Nephron (organoid): ENCODE measurements around the gene TTLL10.

Experiments
- H3K27ac Mint-ChIP-seq, 3 experiments: 2 replicates each; pipeline ENCODE4 v1.8.0; 2020; ENCODE audit warnings: mixed read lengths in 3 of 3, mild to moderate bottlenecking in 2 of 3, moderate library complexity in 1 of 3
- H3K27me3 Mint-ChIP-seq: 2 replicates; pipeline ENCODE4 v1.8.0; 2021; ENCODE audit warnings: low read depth, mild to moderate bottlenecking, moderate library complexity, mixed read lengths
- H3K36me3 Mint-ChIP-seq: 2 replicates; pipeline ENCODE4 v1.8.0; 2020; ENCODE audit warnings: low read depth, mixed read lengths
- H3K4me1 Mint-ChIP-seq: 2 replicates; pipeline ENCODE4 v1.8.0; 2020; ENCODE audit warnings: mixed read lengths
- H3K4me3 Mint-ChIP-seq, 3 experiments: 2 replicates each; pipeline ENCODE4 v1.8.0; 2020; ENCODE audit warnings: mild to moderate bottlenecking in 3 of 3, mixed read lengths in 3 of 3, moderate library complexity in 2 of 3
- H3K9me3 Mint-ChIP-seq: 2 replicates; pipeline ENCODE4 v1.8.0; 2020; ENCODE audit warnings: mixed read lengths
- CTCF ChIP-seq, 3 experiments: fragments of 200-600 bp; sonication (generic); IDR thresholded peaks; one replicate each; pipeline ENCODE4 v1.5.0; 2021; ENCODE audit warnings: antibody characterized with exemption in 3 of 3; ENCODE audit not compliant: unreplicated experiment in 3 of 3

TTLL10 gene

GRCh38 chr1:1163538-1164070 is 10.1 kb upstream of the TTLL10 start:
- Mint-ChIP-seq H3K4me3 (peak overlapping the region; percentile 77 to 79 (median 79)), H3K4me1 (peaks cover 12% of the 10 kb centered on the region), H3K9me3 (no peaks in the 10 kb centered on the region), H3K27ac (peak overlapping the region; percentile 87 to 96 (median 94)), H3K36me3 (no peaks in the 10 kb centered on the region), H3K27me3 (peaks cover 11% of the 10 kb centered on the region)
- no peak for TF ChIP-seq CTCF (IDR thresholded peaks at IDR 0.05; ENCODE audit: unreplicated experiment in 3 of 3)

DNA sequence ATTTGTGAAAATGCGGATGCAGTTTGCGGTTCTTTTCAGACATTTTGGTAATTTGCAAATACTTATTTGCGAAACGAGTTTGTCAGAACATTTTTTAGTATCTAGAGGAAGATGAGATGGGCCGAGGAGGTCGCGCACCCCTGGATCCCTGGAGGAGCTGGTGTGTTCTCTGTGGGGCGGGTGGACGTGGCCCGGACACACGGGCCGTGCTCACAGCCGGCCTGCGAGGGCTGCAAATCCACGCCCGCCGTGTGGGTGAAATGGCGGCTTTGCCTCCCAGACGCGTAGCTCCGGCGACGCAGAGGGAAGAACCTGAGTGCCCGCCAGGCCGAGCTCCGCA is 9.3 kb upstream of the TTLL10 start:
- peak overlapping the region; percentile 77 to 79 (median 79) for H3K4me3 Mint-ChIP-seq
- no peaks in the 10 kb centered on the region for H3K36me3 Mint-ChIP-seq
- H3K27ac Mint-ChIP-seq: peak overlapping the region; percentile 87 to 96 (median 94)
- peaks cover 11% of the 10 kb centered on the region for H3K27me3 Mint-ChIP-seq
- TF ChIP-seq CTCF (IDR thresholded peaks at IDR 0.05; ENCODE audit: unreplicated experiment in 3 of 3): no peak
- H3K4me1 Mint-ChIP-seq: peaks cover 12% of the 10 kb centered on the region
- H3K9me3 Mint-ChIP-seq: no peaks in the 10 kb centered on the region

DNA sequence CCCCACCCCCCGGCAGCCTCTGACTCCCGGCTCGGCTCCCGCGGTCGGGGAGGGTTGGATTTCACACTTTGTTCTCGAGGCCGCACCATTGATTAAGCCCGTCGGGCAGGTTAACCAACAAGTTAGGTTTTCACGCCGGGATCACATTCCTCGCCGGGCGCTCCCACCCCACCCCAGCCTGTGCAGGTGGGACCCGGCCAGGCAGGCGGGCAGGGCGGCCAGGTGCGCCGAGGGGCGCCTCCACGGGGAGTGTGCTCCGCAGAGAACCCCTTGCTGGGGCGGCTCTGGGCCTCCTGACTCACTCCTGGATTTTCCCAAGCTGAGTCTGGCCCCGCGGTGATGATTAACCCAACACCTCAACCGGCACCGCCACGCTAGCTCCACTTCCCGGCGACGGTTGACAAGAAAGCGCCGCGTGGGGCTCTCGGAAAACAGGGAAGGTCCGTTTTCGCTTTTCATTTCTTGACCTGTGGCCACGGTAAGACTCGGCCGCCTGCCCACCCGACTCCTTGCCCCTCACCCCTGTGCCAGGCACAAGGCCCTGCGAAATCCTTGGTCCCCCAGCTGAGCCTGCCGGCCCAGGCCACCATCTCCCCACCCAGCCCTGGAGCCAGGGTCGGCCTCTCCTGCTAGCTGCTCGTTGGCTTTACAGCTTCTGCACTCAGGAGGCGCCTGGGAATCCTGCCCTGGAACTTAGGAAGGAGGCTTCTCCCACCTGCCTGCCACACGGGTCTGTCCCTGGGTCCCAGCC is 8.8 kb upstream of the TTLL10 start:
- TF ChIP-seq CTCF (IDR thresholded peaks at IDR 0.05; ENCODE audit: unreplicated experiment in 3 of 3): no peak
- H3K27me3 Mint-ChIP-seq: peaks cover 12% of the 10 kb centered on the region
- H3K4me1 Mint-ChIP-seq: peaks cover 12% of the 10 kb centered on the region
- H3K27ac Mint-ChIP-seq: peak overlapping the region in 2 of 3 experiments; percentile 94 to 96
- H3K36me3 Mint-ChIP-seq: no peaks in the 10 kb centered on the region
- H3K9me3 Mint-ChIP-seq: no peaks in the 10 kb centered on the region
- peak overlapping the region in 2 of 3 experiments; percentile 73 to 77 for H3K4me3 Mint-ChIP-seq

DNA sequence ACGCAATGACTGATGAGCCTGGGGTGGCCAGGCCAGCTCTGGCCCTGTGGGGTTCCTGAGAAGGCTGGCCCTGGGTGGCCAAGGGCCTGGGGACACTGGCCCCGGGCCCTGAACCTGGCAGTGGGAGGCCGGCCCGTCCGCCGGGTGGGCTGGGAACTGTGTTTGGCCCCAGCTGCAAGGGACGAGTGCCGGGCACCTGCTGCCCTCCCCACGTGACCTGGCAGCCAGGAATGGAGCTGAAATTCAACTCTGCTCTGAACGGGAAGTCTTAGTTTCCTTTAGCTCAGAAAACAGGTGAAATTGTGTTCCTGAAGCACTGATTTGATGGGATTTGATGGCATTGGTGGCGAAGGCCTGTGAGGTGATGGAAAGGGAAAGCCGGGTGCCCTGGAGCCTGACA is 8.2 kb upstream of the TTLL10 start:
- H3K27me3 Mint-ChIP-seq: peaks cover 14% of the 10 kb centered on the region

DNA sequence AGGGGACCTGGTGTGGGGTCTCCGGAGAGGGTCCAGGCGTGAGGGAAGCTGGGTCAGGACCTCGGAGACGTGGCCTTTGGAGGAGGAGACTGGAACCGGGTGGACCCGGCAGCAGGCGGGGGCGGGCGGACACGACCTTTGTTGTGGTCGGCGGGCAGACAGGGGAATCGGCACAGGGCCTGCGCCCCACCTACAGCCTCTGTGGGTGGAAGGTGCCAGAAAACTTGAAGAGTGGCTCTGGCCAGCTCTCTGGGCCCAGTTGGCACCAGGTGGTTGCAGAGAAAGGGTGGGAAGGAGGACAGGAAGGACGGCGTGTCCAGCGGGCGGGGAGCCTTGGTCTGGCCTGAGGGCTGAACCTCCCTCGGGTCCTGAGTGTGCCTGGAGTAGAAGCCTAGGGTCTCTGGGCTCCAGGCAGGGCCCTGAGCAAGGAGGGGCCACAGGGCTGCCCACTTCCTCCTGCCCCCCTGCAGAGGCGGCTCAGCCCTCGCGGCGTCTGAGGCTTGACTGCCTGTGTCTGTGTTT is 7.7 kb upstream of the TTLL10 start:
- Mint-ChIP-seq H3K36me3 (no peaks in the 10 kb centered on the region), H3K4me1 (peaks cover 17% of the 10 kb centered on the region), H3K27me3 (peaks cover 14% of the 10 kb centered on the region), H3K4me3 (peak overlapping the region; percentile 62 to 85 (median 73)), H3K27ac (peak overlapping the region; percentile 56 to 96 (median 87)), H3K9me3 (no peaks in the 10 kb centered on the region)
- TF ChIP-seq CTCF (IDR thresholded peaks at IDR 0.05; ENCODE audit: unreplicated experiment in 3 of 3): no peak

More for the DNA sequence above, 8.2 kb upstream of the TTLL10 start:
- no peaks in the 10 kb centered on the region for H3K9me3 Mint-ChIP-seq
- H3K4me1 Mint-ChIP-seq: peaks cover 17% of the 10 kb centered on the region
- H3K36me3 Mint-ChIP-seq: no peaks in the 10 kb centered on the region
- H3K4me3 Mint-ChIP-seq: peak overlapping the region; percentile 62 to 85 (median 73)
- H3K27ac Mint-ChIP-seq: peak overlapping the region; percentile 56 to 96 (median 87)
- no peak for TF ChIP-seq CTCF (IDR thresholded peaks at IDR 0.05; ENCODE audit: unreplicated experiment in 3 of 3)
